ENCODE results near the gene ZCCHC24.

The ZCCHC24 gene

GRCh38 chr10:79355420-79356017, 89.9 kb downstream of the ZCCHC24 start:
- no peak for DNase-seq

GRCh38 chr10:79354615-79355014, 90.8 kb downstream of the ZCCHC24 start:
- DNase-seq: no peak

- no peak for DNase-seq
Measured at GRCh38 chr10:79354141-79354540, 91.3 kb downstream of the ZCCHC24 start.

GRCh38 chr10:79353726-79354125, 91.7 kb downstream of the ZCCHC24 start:
- DNase-seq: no peak

GRCh38 chr10:79353000-79353406, 92.4 kb downstream of the ZCCHC24 start:
- no peak for DNase-seq

GRCh38 chr10:79352035-79352877, 93.2 kb downstream of the ZCCHC24 start:
- DNase-seq: no peak

- no peak for DNase-seq
Measured at GRCh38 chr10:79351332-79351731, 94.1 kb downstream of the ZCCHC24 start.

- no peak for DNase-seq
Measured at GRCh38 chr10:79350407-79351154, 94.8 kb downstream of the ZCCHC24 start.

GRCh38 chr10:79349766-79350406, 95.5 kb downstream of the ZCCHC24 start:
- DNase-seq: no peak

GRCh38 chr10:79349072-79349491, 96.3 kb downstream of the ZCCHC24 start:
- DNase-seq: no peak

- DNase-seq: no peak
Measured at GRCh38 chr10:79348640-79348988, 96.8 kb downstream of the ZCCHC24 start.

GRCh38 chr10:79347894-79348639, 97.4 kb downstream of the ZCCHC24 start:
- peak; percentile 82 for DNase-seq

GRCh38 chr10:79347226-79347893, 98.1 kb downstream of the ZCCHC24 start, which contains the start of gene PPIF:
TSS of gene PPIF (plus strand) at chr10:79347469. CDS start at chr10:79347549, 80 bp downstream.
- peak; percentile 93 for DNase-seq

- no peak for DNase-seq
Measured at GRCh38 chr10:79346388-79347225, 98.8 kb downstream of the ZCCHC24 start.

GRCh38 chr10:79346012-79346340, 99.4 kb downstream of the ZCCHC24 start:
- no peak for DNase-seq

- DNase-seq: no peak
Measured at GRCh38 chr10:79345241-79346011, 100.0 kb downstream of the ZCCHC24 start.

GRCh38 chr10:79344502-79345195, 100.8 kb downstream of the ZCCHC24 start:
- no peak for DNase-seq

- DNase-seq: no peak
Measured at GRCh38 chr10:79342811-79343561, 102.4 kb downstream of the ZCCHC24 start.

- no peak for DNase-seq
Measured at GRCh38 chr10:79342295-79342761, 103.1 kb downstream of the ZCCHC24 start.
